GM12878 (cell line): ENCODE data around the gene PADI4. TPM values are rescaled to one million over a fixed set of nuclear protein-coding genes. Genes with fewer than 3 reads are reported as not detected.

Experiments
- ATAC-seq: fragments of 200-7000 bp; cut with Tn5 transposase; 3 replicates; pipeline ENCODE4 v1.9.1; 2020; ENCODE audit warnings: mild to moderate bottlenecking, moderate library complexity
- BruUV-seq: library from RNA; stranded (reverse); fragments of 400-500 nt; replicated peaks from 2 replicates; lab custom pipeline; 2021; lab: Mats Ljungman, UMichigan
- CTCF ChIA-PET: fragments of 300-600 bp; sonication (Branson Sonifier 250); formaldehyde crosslinking; extraction: SDS; loops from one replicate; lab custom pipeline; 2021; ENCODE audit warnings: inconsistent platforms; lab: Yijun Ruan, JAX
- POLR2A ChIA-PET: fragments of 350-600 bp; formaldehyde crosslinking; extraction: SDS; loops from one replicate; lab custom pipeline; 2021; ENCODE audit warnings: inconsistent platforms; lab: Charles Lee
- RAD21 ChIA-PET: fragments of 300-600 bp; sonication (Branson Sonifier 250); formaldehyde crosslinking; loops from one replicate; lab custom pipeline; 2023; ENCODE audit warnings: antibody characterized with exemption; ENCODE audit not compliant: unreplicated experiment; lab: Charles Lee
- SMC1A ChIA-PET: fragments of 300-600 bp; sonication (Branson Sonifier 250); formaldehyde crosslinking; loops from one replicate; lab custom pipeline; 2023; ENCODE audit not compliant: unreplicated experiment, uncharacterized antibody; lab: Charles Lee
- DNase-seq: peaks from one replicate; pipeline ENCODE4 v3.0.0-alpha.2; 2011; ENCODE audit warnings: low read depth, low spot score
- FAIRE-seq: peaks from 3 replicates; lab custom pipeline; 2011; peaks lifted over from hg19 to GRCh38; lab: Jason Lieb, UNC
- H2AFZ ChIP-seq: 2 replicates; pipeline ENCODE4 v1.6.0; 2011; ENCODE audit warnings: low read depth, low read length, control low read depth; ENCODE audit not compliant: control insufficient read depth
- H3K27ac ChIP-seq: 2 replicates; pipeline ENCODE4 v1.5.1; 2011; ENCODE audit warnings: control low read depth; ENCODE audit not compliant: control insufficient read depth, insufficient read depth
- H3K27me3 ChIP-seq, 2 experiments: replicated peaks in 1 of 2; 2 replicates each; pipeline versions ENCODE4 v1.6.0 to v1.6.1; 2011; ENCODE audit warnings: low read length in 1 of 2; ENCODE audit not compliant: control insufficient read depth in 2 of 2, insufficient read depth in 2 of 2
- H3K36me3 ChIP-seq, 2 experiments: 2 replicates each; pipeline ENCODE4 v1.5.1; 2011; ENCODE audit warnings: low read length in 1 of 2; ENCODE audit not compliant: control insufficient read depth in 2 of 2, insufficient read depth in 2 of 2
- H3K4me1 ChIP-seq: 2 replicates; pipeline ENCODE4 v1.6.1; 2011; ENCODE audit warnings: mild to moderate bottlenecking, low read length, moderate library complexity, mixed read lengths; ENCODE audit not compliant: control insufficient read depth, insufficient read depth
- H3K4me2 ChIP-seq: 2 replicates; pipeline ENCODE4 v1.6.0; 2011; ENCODE audit warnings: control low read depth; ENCODE audit not compliant: control insufficient read depth, insufficient read depth
- H3K4me3 ChIP-seq: fragments of 200-600 bp; sonication (generic); 2 replicates; pipeline ENCODE4 v1.5.1; 2016
- H3K79me2 ChIP-seq: 2 replicates; pipeline ENCODE4 v1.6.0; 2011; ENCODE audit warnings: low read length; ENCODE audit not compliant: control insufficient read depth, insufficient read depth
- H3K9ac ChIP-seq: 2 replicates; pipeline ENCODE4 v1.8.0; 2011; ENCODE audit warnings: low read length, control low read depth, mixed read lengths; ENCODE audit not compliant: control insufficient read depth, insufficient read depth
- H3K9me3 ChIP-seq: replicated peaks from 3 replicates; pipeline ENCODE4 v1.5.1; 2011; ENCODE audit warnings: mild to moderate bottlenecking, low read length; ENCODE audit not compliant: control insufficient read depth, insufficient read depth
- H4K20me1 ChIP-seq: 2 replicates; pipeline ENCODE4 v1.6.0; 2011; ENCODE audit not compliant: control insufficient read depth, insufficient read depth
- HDGF ChIP-seq: fragments of 450-650 bp; IDR thresholded peaks from 2 replicates; pipeline ENCODE4 v1.6.1; 2016; ENCODE audit warnings: antibody characterized with exemption
- SIX5 ChIP-seq: IDR thresholded peaks from 2 replicates; pipeline ENCODE4 v1.6.1; 2011; ENCODE audit warnings: mild to moderate bottlenecking, low read depth, low read length, moderate library complexity; ENCODE audit not compliant: severe bottlenecking
- WGBS: methylation state at CpG from one replicate; pipeline ENCODE4 v1.1.6; 2016; ENCODE audit warnings: low lambda C conversion rate; ENCODE audit not compliant: insufficient replicate concordance, insufficient coverage; ENCODE audit errors: missing lambda C conversion rate; 5-methylcytosine and 5-hydroxymethylcytosine counted together
- in situ Hi-C: fragments of 300-500 bp; cut with MboI; formaldehyde crosslinking; loops from 9 replicates; pipeline ENCODE4 v1.14.3; 2018; ENCODE audit warnings: mixed read lengths
- intact Hi-C: fragments of 100-400 bp; cut with micrococcal nuclease; formaldehyde crosslinking; loops from one replicate; pipeline ENCODE4 v1.14.2; 2022; ENCODE audit not compliant: unreplicated experiment
- polyA plus RNA-seq, 11 experiments: library from polyadenylated mRNA; depleted of rRNA in 4 of 11; unstranded in 6 of 11; stranded (reverse) in 5 of 11; fragments of >200 nt; fragmentation: Nextera tagmentation in 4 of 11; fragmentation: Illumina TruSeq in 1 of 11; extraction: Ambion mirVana in 4 of 11; extraction: Trizol in 1 of 11; gene quantifications; 1 replicate in 1 of 11; 2 replicates in 10 of 11; pipeline versions ENCODE4 v1.2.1 to v1.2.3, GENCODE V29; 2011 to 2016; ENCODE audit warnings: inconsistent platforms in 2 of 11, missing spikeins in 2 of 11, low read depth in 1 of 11
- total RNA-seq, 4 experiments: library from RNA; depleted of rRNA in 3 of 4; stranded (reverse); fragments of >200 nt in 3 of 4; fragmentation: Illumina TruSeq in 1 of 4; extraction: Trizol in 1 of 4; gene quantifications; 2 replicates each; pipeline versions ENCODE4 v1.2.1 to v1.2.3, GENCODE V29; 2013 to 2021
- TF ChIP-seq, protein P1 (sequence below): fragments of 450-650 bp; IDR thresholded peaks from 2 replicates; pipeline ENCODE4 v1.6.1; 2017; ENCODE audit warnings: mild to moderate bottlenecking, moderate library complexity
- TF ChIP-seq, protein P2 (sequence below): fragments of 450-650 bp; IDR thresholded peaks from 2 replicates; pipeline ENCODE4 v1.6.1; 2017; ENCODE audit warnings: borderline replicate concordance

PADI4 gene
- total and polyA plus RNA-seq, 10 of the 15 experiments (the other 5 are each of a cell fraction or from before 2014, with no cell fraction given): 0.08 to 0.47 (median 0.15) TPM; not detected in 3

- TF ChIP-seq, protein P1, sequence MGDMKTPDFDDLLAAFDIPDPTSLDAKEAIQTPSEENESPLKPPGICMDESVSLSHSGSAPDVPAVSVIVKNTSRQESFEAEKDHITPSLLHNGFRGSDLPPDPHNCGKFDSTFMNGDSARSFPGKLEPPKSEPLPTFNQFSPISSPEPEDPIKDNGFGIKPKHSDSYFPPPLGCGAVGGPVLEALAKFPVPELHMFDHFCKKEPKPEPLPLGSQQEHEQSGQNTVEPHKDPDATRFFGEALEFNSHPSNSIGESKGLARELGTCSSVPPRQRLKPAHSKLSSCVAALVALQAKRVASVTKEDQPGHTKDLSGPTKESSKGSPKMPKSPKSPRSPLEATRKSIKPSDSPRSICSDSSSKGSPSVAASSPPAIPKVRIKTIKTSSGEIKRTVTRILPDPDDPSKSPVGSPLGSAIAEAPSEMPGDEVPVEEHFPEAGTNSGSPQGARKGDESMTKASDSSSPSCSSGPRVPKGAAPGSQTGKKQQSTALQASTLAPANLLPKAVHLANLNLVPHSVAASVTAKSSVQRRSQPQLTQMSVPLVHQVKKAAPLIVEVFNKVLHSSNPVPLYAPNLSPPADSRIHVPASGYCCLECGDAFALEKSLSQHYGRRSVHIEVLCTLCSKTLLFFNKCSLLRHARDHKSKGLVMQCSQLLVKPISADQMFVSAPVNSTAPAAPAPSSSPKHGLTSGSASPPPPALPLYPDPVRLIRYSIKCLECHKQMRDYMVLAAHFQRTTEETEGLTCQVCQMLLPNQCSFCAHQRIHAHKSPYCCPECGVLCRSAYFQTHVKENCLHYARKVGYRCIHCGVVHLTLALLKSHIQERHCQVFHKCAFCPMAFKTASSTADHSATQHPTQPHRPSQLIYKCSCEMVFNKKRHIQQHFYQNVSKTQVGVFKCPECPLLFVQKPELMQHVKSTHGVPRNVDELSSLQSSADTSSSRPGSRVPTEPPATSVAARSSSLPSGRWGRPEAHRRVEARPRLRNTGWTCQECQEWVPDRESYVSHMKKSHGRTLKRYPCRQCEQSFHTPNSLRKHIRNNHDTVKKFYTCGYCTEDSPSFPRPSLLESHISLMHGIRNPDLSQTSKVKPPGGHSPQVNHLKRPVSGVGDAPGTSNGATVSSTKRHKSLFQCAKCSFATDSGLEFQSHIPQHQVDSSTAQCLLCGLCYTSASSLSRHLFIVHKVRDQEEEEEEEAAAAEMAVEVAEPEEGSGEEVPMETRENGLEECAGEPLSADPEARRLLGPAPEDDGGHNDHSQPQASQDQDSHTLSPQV: no peak
- TF ChIP-seq, protein P2, sequence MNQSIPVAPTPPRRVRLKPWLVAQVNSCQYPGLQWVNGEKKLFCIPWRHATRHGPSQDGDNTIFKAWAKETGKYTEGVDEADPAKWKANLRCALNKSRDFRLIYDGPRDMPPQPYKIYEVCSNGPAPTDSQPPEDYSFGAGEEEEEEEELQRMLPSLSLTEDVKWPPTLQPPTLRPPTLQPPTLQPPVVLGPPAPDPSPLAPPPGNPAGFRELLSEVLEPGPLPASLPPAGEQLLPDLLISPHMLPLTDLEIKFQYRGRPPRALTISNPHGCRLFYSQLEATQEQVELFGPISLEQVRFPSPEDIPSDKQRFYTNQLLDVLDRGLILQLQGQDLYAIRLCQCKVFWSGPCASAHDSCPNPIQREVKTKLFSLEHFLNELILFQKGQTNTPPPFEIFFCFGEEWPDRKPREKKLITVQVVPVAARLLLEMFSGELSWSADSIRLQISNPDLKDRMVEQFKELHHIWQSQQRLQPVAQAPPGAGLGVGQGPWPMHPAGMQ: no peak
These were observed 14.1 kb upstream of the PADI4 start (continued) for GRCh38 chr1:17293681-17294425.

DNA sequence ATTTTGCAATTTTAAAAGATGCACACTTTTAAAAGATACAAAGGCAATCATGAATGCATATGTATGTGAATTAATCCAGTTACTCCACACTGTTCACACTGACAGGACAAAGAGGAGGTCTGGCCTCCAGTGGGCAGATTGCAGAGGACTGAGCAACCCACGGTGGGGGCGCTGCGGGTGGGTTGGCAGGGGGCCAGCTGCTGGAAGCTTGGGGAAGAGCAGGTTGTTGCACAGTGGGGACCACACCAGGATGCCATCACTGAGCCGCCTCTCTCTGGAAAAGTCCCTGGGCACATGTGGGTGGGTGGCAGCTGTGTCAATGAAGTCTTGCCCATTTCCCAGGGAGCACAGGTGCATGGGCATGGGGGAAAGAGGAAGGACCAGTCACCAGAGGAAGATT is 12.7 kb upstream of the PADI4 start:
- ATAC-seq: no peak
- TF ChIP-seq SIX5 (no peak), HDGF (no peak)
- RAD21 ChIA-PET: no interaction called here
- intact Hi-C loops: no loop called here
- no peaks in the 10 kb centered on the region for H3K4me1 ChIP-seq
- SMC1A ChIA-PET: no interaction called here
- no peaks in the 10 kb centered on the region for H3K9me3 ChIP-seq
- POLR2A ChIA-PET: no interaction called here
- no peak for FAIRE-seq
- in situ Hi-C loops: no loop called here
- CTCF ChIA-PET: interaction anchor here (0.7 kb wide), 1 partner anchor 32 kb away, joined by 3 read pairs; no protein-coding TSS in a partner anchor
- no peak overlapping the region for H3K27ac ChIP-seq
- no peak overlapping the region for H3K4me3 ChIP-seq
- 27% methylated on average over 4 of the region's 4 CpGs for WGBS
- no peak overlapping the region for H2AFZ ChIP-seq
- H3K36me3 ChIP-seq: no peaks in the 10 kb centered on the region
- no peak overlapping the region for H3K4me2 ChIP-seq
- H4K20me1 ChIP-seq: no peaks in the 10 kb centered on the region
- no peaks in the 10 kb centered on the region for H3K79me2 ChIP-seq
- BruUV-seq: no TSS peak
- no peak for DNase-seq
- H3K9ac ChIP-seq: no peak overlapping the region
- H3K27me3 ChIP-seq: no peaks in the 10 kb centered on the region
